Measurements from ENCODE around the gene ZNF710. TPM values are rescaled to one million over a fixed set of nuclear protein-coding genes. Genes with fewer than 3 reads are reported as not detected.

ZNF710 gene
- total and polyA plus RNA-seq, 2 of the 4 experiments (the other 2 are of a cell fraction) = 7.6 to 8.2 TPM

DNA sequence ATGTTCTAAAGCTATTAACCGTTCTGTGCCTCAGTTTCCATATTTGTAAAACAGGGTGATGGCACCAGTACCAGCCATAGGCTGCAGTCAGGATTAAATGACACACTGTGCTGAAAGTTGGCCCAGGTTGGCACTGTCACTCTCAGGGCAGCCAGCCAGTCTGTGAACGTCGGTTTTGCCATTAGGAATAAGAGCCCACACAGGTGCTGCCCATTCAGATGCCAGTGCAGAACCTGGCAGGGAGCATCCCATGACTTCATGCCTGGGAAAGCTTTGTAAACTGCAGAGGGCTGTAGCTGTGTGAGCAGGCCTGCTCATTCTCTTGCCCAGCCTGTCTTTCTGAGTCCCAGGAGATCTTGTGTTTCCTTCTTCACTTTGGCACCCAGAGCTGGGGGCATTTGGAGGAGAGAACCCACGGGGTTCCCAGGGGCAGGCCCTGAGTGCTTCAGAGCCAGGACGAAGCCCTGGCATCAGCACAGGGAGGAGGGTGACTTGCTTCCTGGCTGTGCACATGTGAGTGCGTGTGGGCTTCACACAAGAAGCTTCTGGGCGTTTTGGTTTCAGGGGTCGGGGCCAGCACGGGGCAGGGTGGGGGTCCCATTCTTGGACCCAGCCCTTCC is 46.9 kb downstream of the ZNF710 start:
- no peak overlapping the region for H2AFZ ChIP-seq (replicated peaks; ENCODE audit: low read length, poor library complexity)
- peaks cover 36% of the 10 kb centered on the region for H4K20me1 ChIP-seq (ENCODE audit: insufficient read depth, low read length)
- no peak overlapping the region for H4K5ac ChIP-seq (ENCODE audit: low read depth, low read length)
- H2BK120ac ChIP-seq (ENCODE audit: low read depth, low read length) = no peak overlapping the region
- no peak overlapping the region for H3K27ac ChIP-seq (ENCODE audit: insufficient read depth, low read length)
- H2AK9ac ChIP-seq (replicated peaks; ENCODE audit: low read depth, low read length, poor library complexity) = no peak overlapping the region
- H3K4me3 ChIP-seq (ENCODE audit: insufficient read depth, low read depth, low read length) = no peak overlapping the region
- POLR2A ChIA-PET (ENCODE audit: unreplicated experiment) = no interaction called here
- H2BK5ac ChIP-seq (ENCODE audit: low read depth, low read length, poor library complexity, severe bottlenecking) = no peak overlapping the region
- H3K4me2 ChIP-seq (ENCODE audit: low read depth, low read length) = no peak overlapping the region
- dilution Hi-C loops (cut with HindIII; ENCODE audit: low sequenced_read_pairs, unreplicated experiment) = no loop called here
- no peak overlapping the region for H3K18ac ChIP-seq (ENCODE audit: low read depth, low read length)
- in situ Hi-C loops (cut with MboI; ENCODE audit: low sequenced_read_pairs) = no loop called here
- intact Hi-C loops (cut with micrococcal nuclease) = no loop called here
- H3K4me1 ChIP-seq (ENCODE audit: control insufficient read depth, insufficient read depth, low read length) = peaks cover 6% of the 10 kb centered on the region
- DNase-seq = no peak
- H3K27me3 ChIP-seq (ENCODE audit: control insufficient read depth, insufficient read depth, low read length) = no peaks in the 10 kb centered on the region
- peaks cover 30% of the 10 kb centered on the region for H3K9me1 ChIP-seq (ENCODE audit: insufficient read depth, low read length)
- H3K4ac ChIP-seq (ENCODE audit: low read depth, low read length) = no peak overlapping the region
- 73% methylated on average over 3 of the region's 9 CpGs; no CpG with 5 or more reads in 1 of the 2 experiments for WGBS, 2 experiments (ENCODE audit: extremely low coverage in 2 of 2, insufficient read length in 1 of 2)
- H3K9ac ChIP-seq (ENCODE audit: low read depth, low read length) = no peak overlapping the region
- no peak overlapping the region for H3K56ac ChIP-seq (ENCODE audit: extremely low read depth, insufficient read depth, low read length)
- no peak for ATAC-seq (ENCODE audit: low read depth)
- H3K23ac ChIP-seq (ENCODE audit: low read depth, low read length) = no peak overlapping the region
- CTCF ChIA-PET = interaction anchor here (1.4 kb wide), 1 partner anchor 11 kb away, joined by 3 read pairs; no protein-coding TSS in a partner anchor
- H3K79me1 ChIP-seq (ENCODE audit: low read depth in 1 of 2, low read length in 2 of 2) = peaks cover 21 to 69% of the 10 kb centered on the region in 2 experiments
- no peak overlapping the region for H2BK20ac ChIP-seq (ENCODE audit: low read depth, low read length)
- no peak overlapping the region for H4K91ac ChIP-seq (ENCODE audit: insufficient read depth, low read depth, low read length)
- H2BK15ac ChIP-seq (ENCODE audit: low read depth, low read length) = no peak overlapping the region
- no peaks in the 10 kb centered on the region for H3K36me3 ChIP-seq (ENCODE audit: control insufficient read depth, insufficient read depth, low read length)
- H4K8ac ChIP-seq (ENCODE audit: low read depth in 2 of 2, low read length in 2 of 2) = no peak overlapping the region
- H3K9me3 ChIP-seq (ENCODE audit: control insufficient read depth, insufficient read depth, low read length) = no peaks in the 10 kb centered on the region
- TF ChIP-seq POLR2A (IDR thresholded peaks at IDR 0.05; ENCODE audit: low read depth, low read length) (no peak), MAZ (IDR thresholded peaks at IDR 0.05; ENCODE audit: borderline replicate concordance, low read depth, low read length) (no peak), CEBPB (IDR thresholded peaks at IDR 0.05; ENCODE audit: low read depth, low read length) (no peak), MAFK (IDR thresholded peaks at IDR 0.05; ENCODE audit: low read depth, low read length) (no peak), RAD21 (IDR thresholded peaks at IDR 0.05; ENCODE audit: low read length) (no peak), SMC3 (IDR thresholded peaks at IDR 0.05; ENCODE audit: low read depth, low read length) (no peak), FOS (IDR thresholded peaks at IDR 0.05; ENCODE audit: low read depth, low read length) (no peak), RCOR1 (IDR thresholded peaks at IDR 0.05; ENCODE audit: insufficient replicate concordance, low read length) (no peak), BHLHE40 (IDR thresholded peaks at IDR 0.05; ENCODE audit: low read depth, low read length) (no peak), NFE2L2 (IDR thresholded peaks at IDR 0.05; ENCODE audit: low read depth, low read length) (no peak), MXI1 (IDR thresholded peaks at IDR 0.05; ENCODE audit: borderline replicate concordance, low read depth, low read length) (no peak)
- TF ChIP-seq, protein P1, sequence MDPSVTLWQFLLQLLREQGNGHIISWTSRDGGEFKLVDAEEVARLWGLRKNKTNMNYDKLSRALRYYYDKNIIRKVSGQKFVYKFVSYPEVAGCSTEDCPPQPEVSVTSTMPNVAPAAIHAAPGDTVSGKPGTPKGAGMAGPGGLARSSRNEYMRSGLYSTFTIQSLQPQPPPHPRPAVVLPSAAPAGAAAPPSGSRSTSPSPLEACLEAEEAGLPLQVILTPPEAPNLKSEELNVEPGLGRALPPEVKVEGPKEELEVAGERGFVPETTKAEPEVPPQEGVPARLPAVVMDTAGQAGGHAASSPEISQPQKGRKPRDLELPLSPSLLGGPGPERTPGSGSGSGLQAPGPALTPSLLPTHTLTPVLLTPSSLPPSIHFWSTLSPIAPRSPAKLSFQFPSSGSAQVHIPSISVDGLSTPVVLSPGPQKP (IDR thresholded peaks at IDR 0.05; ENCODE audit: borderline replicate concordance, low read depth, low read length) = no peak
- TF ChIP-seq, protein P2, sequence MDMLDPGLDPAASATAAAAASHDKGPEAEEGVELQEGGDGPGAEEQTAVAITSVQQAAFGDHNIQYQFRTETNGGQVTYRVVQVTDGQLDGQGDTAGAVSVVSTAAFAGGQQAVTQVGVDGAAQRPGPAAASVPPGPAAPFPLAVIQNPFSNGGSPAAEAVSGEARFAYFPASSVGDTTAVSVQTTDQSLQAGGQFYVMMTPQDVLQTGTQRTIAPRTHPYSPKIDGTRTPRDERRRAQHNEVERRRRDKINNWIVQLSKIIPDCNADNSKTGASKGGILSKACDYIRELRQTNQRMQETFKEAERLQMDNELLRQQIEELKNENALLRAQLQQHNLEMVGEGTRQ (IDR thresholded peaks at IDR 0.05; ENCODE audit: low read depth, low read length) = no peak
- no TSS peak for BruUV-seq (replicated peaks)
- no peak overlapping the region for H2AK5ac ChIP-seq (ENCODE audit: low read depth, low read length)
- no peak overlapping the region for H3K14ac ChIP-seq (replicated peaks; ENCODE audit: low read depth, low read length)
